Measurements from ENCODE around the gene SLC2A13.
"Not testable (repeated sequence)": the region's sequence is repeated elsewhere in the genome, so short reads cannot be mapped to it uniquely, and the experiment has no call there.

The SLC2A13 gene

DNA sequence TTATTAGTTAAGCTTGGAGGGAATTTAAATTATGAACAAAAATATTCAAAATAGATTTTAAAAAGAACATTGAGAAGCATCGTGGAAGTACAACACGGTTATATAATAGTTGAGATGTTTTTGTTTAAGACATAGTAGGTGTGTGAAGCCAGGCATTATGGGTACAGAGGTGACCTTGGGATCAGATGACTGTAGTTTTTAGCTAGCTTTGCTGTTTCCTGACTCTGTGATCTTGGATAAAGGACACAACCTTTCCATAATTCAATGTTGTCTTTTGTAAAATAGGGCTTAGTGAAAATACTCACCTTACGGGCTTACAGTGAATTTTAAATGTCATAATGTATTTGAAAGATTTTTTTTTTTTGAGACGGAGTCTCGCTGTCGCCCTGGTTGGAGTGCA, 239.7 kb downstream of the SLC2A13 start:
- H3K4me3 ChIP-seq (ENCODE audit: low read depth in 1 of 2, low read length in 2 of 2), result no peak overlapping the region

DNA sequence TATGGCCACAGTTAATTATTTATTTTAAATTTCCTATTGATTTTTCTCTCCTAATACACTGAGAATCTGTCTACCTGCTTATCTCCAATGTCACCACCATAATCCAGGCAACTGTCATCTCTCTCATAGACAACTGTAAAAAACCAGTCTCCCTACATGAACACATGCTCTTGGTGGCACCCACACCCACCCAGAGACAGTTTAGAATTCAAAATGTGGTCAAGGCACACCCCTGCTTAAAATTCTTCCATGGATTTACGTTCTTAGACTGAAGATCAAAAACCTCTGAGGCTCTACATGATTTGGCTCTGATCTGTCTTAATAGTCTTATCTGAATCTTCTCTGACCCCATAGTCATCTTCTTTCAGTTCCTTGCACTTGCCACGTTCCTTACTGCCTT, 245.2 kb downstream of the SLC2A13 start:
- Histone ChIP-seq H3K9me3 (ENCODE audit: control insufficient read depth in 1 of 2, low read length in 2 of 2) (no peaks in the 10 kb centered on the region), H3K27me3 (ENCODE audit: low read depth, low read length) (no peaks in the 10 kb centered on the region), H3K4me1 (ENCODE audit: control insufficient read depth in 1 of 2, insufficient read depth in 2 of 2, low read length in 2 of 2) (no peaks in the 10 kb centered on the region), H3K4me3 (ENCODE audit: low read depth in 1 of 2, low read length in 2 of 2) (no peak overlapping the region), H3K27ac (ENCODE audit: low read length) (no peak overlapping the region), H3K36me3 (ENCODE audit: control insufficient read depth in 1 of 2, insufficient read depth in 2 of 2, low read length in 2 of 2) (peaks cover 0 to 5% of the 10 kb centered on the region in 2 donors)

More for the DNA sequence above, 239.7 kb downstream of the SLC2A13 start:
- H3K27ac ChIP-seq (ENCODE audit: low read length), result no peak overlapping the region
- H3K27me3 ChIP-seq (ENCODE audit: low read depth, low read length), result no peaks in the 10 kb centered on the region
- H3K9me3 ChIP-seq (ENCODE audit: control insufficient read depth in 1 of 2, low read length in 2 of 2), result no peaks in the 10 kb centered on the region
- H3K36me3 ChIP-seq (ENCODE audit: control insufficient read depth in 1 of 2, insufficient read depth in 2 of 2, low read length in 2 of 2), result peaks cover 0 to 5% of the 10 kb centered on the region in 2 donors
- H3K4me1 ChIP-seq (ENCODE audit: control insufficient read depth in 1 of 2, insufficient read depth in 2 of 2, low read length in 2 of 2), result no peaks in the 10 kb centered on the region

DNA sequence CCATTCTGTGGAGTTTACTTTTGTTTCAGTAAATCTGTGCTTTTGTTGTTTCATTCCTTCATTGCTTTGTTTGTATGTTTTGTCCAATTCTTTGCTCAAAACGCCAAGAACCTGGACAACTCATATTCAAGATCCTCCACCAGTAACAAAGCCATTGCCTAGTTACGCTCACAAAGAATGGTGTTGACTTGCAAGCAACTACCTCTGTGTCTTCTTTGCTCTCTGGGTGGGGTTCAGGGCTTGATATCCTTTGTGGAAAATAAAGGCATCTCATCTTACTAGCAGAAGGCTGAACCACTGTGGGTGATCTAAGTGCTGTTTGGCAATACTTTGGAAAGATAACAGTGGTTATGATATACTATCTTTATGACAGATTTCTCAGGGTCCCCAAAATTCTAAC, 252.9 kb downstream of the SLC2A13 start:
- Histone ChIP-seq H3K4me3 (ENCODE audit: low read depth in 1 of 2, low read length in 2 of 2) (no peak overlapping the region), H3K9me3 (ENCODE audit: control insufficient read depth in 1 of 2, low read length in 2 of 2) (no peaks in the 10 kb centered on the region), H3K27me3 (ENCODE audit: low read depth, low read length) (no peaks in the 10 kb centered on the region), H3K27ac (ENCODE audit: low read length) (no peak overlapping the region), H3K36me3 (ENCODE audit: control insufficient read depth in 1 of 2, insufficient read depth in 2 of 2, low read length in 2 of 2) (no peaks in the 10 kb centered on the region), H3K4me1 (ENCODE audit: control insufficient read depth in 1 of 2, insufficient read depth in 2 of 2, low read length in 2 of 2) (no peaks in the 10 kb centered on the region)

DNA sequence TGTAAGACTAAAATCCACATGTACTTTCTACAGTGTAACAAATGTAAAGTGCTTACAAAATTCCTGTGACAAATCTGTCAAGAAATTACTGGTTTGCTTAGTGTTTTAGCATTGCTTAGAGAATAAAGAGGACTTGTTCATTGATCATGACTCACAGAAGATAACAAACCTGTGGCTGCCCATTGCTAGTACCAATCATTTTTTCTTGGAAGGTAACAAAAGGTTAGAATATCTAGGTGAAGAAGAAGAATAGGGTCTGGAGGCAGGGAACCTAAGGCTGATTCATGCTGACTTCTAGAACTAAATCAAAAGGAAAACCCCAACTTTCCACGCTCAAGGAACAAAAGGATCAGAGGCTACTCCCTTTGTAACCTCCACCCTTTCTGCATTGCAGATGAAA, 253.5 kb downstream of the SLC2A13 start:
- H3K9me3 ChIP-seq (ENCODE audit: control insufficient read depth in 1 of 2, low read length in 2 of 2), result no peaks in the 10 kb centered on the region
- no peaks in the 10 kb centered on the region for H3K4me1 ChIP-seq (ENCODE audit: control insufficient read depth in 1 of 2, insufficient read depth in 2 of 2, low read length in 2 of 2)
- H3K36me3 ChIP-seq (ENCODE audit: control insufficient read depth in 1 of 2, insufficient read depth in 2 of 2, low read length in 2 of 2), result no peaks in the 10 kb centered on the region
- H3K27me3 ChIP-seq (ENCODE audit: low read depth, low read length), result no peaks in the 10 kb centered on the region
- no peak overlapping the region for H3K4me3 ChIP-seq (ENCODE audit: low read depth in 1 of 2, low read length in 2 of 2)
- H3K27ac ChIP-seq (ENCODE audit: low read length), result no peak overlapping the region

DNA sequence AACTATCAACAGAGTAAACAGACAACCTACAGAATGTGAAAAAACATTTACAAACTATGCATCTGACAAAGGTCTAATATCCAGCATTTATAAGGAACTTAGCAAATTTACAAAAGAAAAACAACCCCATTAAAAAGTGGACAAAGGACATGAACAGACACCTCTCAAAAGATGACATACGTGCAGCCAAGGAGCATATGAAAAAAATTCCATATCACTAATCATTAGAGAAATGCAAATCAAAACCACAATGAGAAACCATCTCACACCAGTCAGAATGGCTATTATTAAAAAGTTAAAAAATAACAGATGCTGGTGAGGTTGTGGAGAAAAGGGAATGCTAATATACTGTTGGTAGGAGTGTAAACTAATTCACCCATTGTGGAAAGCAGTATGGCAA, 257.7 kb downstream of the SLC2A13 start:
- not testable (repeated sequence) for H3K36me3 ChIP-seq (ENCODE audit: control insufficient read depth in 1 of 2, insufficient read depth in 2 of 2, low read length in 2 of 2); H3K9me3 ChIP-seq (ENCODE audit: control insufficient read depth in 1 of 2, low read length in 2 of 2); H3K27me3 ChIP-seq (ENCODE audit: low read depth, low read length); H3K4me3 ChIP-seq (ENCODE audit: low read depth in 1 of 2, low read length in 2 of 2); H3K4me1 ChIP-seq (ENCODE audit: control insufficient read depth in 1 of 2, insufficient read depth in 2 of 2, low read length in 2 of 2); H3K27ac ChIP-seq (ENCODE audit: low read length)

DNA sequence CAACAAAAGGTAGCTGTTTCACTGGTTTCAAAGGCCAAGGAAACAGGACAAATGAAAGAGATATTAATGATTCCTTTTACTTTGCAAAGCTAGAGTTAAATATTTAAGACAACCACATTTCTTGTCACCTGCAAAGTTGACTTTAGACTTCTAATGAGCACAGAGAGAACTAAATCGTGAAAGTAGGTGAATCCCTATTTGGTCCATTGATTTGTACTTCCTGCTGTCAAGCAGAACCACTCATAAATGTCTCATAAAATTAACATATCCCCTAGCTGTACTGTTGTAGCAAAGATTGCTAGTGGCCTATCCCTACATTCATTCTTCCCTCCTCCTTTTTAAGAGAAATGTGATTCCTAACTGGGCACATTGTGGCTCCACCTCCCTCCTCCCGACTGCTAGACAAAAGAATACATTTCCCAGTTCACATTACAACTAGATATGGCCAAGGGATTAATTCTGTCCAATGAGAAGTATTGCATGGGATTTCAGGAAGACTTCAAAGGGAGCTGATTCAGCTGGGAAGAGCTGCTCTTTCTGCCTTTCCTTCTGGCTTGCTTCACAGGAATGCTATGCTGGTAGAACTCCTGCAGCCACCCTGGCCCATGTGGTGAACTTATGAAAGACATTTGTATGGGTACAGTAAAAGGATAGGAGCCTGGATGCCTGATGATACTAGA, 258.8 kb downstream of the SLC2A13 start:
- Histone ChIP-seq H3K4me3 (ENCODE audit: low read depth in 1 of 2, low read length in 2 of 2) (no peak overlapping the region), H3K36me3 (ENCODE audit: control insufficient read depth in 1 of 2, insufficient read depth in 2 of 2, low read length in 2 of 2) (no peaks in the 10 kb centered on the region), H3K4me1 (ENCODE audit: control insufficient read depth in 1 of 2, insufficient read depth in 2 of 2, low read length in 2 of 2) (no peaks in the 10 kb centered on the region), H3K27me3 (ENCODE audit: low read depth, low read length) (no peaks in the 10 kb centered on the region), H3K27ac (ENCODE audit: low read length) (no peak overlapping the region), H3K9me3 (ENCODE audit: control insufficient read depth in 1 of 2, low read length in 2 of 2) (no peaks in the 10 kb centered on the region)

DNA sequence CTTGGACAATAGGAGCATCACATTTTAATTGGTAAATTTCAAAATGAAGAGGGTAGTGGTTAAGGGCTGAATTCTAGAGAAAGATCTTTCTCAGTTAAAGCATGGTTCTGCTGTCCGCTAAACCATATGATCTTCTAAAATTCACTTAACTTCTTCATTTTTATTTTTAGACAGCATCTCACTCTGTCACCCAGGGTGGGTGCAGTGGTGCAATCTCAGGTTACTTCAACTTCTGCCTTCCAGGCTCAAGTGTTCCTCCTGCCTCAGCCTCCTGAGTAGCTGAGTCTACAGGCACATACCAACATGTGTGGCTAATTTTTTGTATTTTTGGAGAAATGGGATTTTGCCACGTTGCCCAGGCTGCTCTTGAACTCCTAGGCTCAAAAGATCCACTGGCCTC, 259.6 kb downstream of the SLC2A13 start:
- Histone ChIP-seq H3K36me3 (ENCODE audit: control insufficient read depth in 1 of 2, insufficient read depth in 2 of 2, low read length in 2 of 2) (no peaks in the 10 kb centered on the region), H3K9me3 (ENCODE audit: control insufficient read depth in 1 of 2, low read length in 2 of 2) (no peaks in the 10 kb centered on the region), H3K27ac (ENCODE audit: low read length) (no peak overlapping the region), H3K4me1 (ENCODE audit: control insufficient read depth in 1 of 2, insufficient read depth in 2 of 2, low read length in 2 of 2) (no peaks in the 10 kb centered on the region), H3K27me3 (ENCODE audit: low read depth, low read length) (no peaks in the 10 kb centered on the region), H3K4me3 (ENCODE audit: low read depth in 1 of 2, low read length in 2 of 2) (no peak overlapping the region)

DNA sequence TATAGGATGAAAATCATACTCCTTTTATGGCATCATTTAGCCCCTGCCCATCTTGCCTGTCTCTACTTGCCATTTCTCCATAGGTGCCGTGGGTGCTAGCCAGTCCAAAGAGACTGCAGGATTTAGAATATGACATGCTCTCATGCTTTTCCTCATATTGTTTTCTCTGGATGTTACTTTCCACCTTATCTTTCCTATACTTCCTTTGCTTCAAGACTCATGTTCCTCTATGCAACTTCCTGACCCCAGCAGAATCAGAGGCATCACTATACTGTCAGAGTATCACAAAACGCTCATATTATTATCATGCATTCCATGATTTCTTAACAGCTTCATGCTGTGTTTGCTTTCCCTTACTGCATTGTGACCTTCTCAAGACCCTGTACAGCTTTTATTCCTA, 265.5 kb downstream of the SLC2A13 start:
- Histone ChIP-seq H3K27ac (ENCODE audit: low read length) (no peak overlapping the region), H3K4me3 (ENCODE audit: low read depth in 1 of 2, low read length in 2 of 2) (no peak overlapping the region), H3K27me3 (ENCODE audit: low read depth, low read length) (no peaks in the 10 kb centered on the region), H3K36me3 (ENCODE audit: control insufficient read depth in 1 of 2, insufficient read depth in 2 of 2, low read length in 2 of 2) (peaks cover 0 to 5% of the 10 kb centered on the region in 2 donors), H3K4me1 (ENCODE audit: control insufficient read depth in 1 of 2, insufficient read depth in 2 of 2, low read length in 2 of 2) (no peaks in the 10 kb centered on the region), H3K9me3 (ENCODE audit: control insufficient read depth in 1 of 2, low read length in 2 of 2) (no peaks in the 10 kb centered on the region)

DNA sequence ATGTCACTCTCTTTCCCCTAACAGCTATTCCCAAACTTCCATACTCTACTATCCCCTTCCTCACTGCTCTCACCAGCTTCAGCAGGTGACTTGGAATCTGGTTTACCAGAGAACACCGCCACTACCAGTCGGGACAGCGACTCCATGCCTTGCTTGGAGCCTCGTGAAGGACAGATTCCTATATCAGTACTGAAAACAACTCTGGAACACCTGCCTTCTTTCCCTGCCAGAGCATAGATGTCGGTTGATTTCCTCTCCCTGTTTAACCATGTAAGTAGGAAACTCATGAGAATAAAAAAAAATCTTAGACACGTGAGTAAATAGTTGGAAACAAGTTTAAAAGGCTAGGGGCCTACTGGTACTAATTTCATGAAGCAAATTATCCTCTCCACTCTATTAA, 266.8 kb downstream of the SLC2A13 start:
- Histone ChIP-seq H3K4me3 (ENCODE audit: low read depth in 1 of 2, low read length in 2 of 2) (no peak overlapping the region), H3K4me1 (ENCODE audit: control insufficient read depth in 1 of 2, insufficient read depth in 2 of 2, low read length in 2 of 2) (no peaks in the 10 kb centered on the region), H3K9me3 (ENCODE audit: control insufficient read depth in 1 of 2, low read length in 2 of 2) (no peaks in the 10 kb centered on the region), H3K27ac (ENCODE audit: low read length) (no peak overlapping the region), H3K36me3 (ENCODE audit: control insufficient read depth in 1 of 2, insufficient read depth in 2 of 2, low read length in 2 of 2) (peaks cover 0 to 5% of the 10 kb centered on the region in 2 donors), H3K27me3 (ENCODE audit: low read depth, low read length) (no peaks in the 10 kb centered on the region)

DNA sequence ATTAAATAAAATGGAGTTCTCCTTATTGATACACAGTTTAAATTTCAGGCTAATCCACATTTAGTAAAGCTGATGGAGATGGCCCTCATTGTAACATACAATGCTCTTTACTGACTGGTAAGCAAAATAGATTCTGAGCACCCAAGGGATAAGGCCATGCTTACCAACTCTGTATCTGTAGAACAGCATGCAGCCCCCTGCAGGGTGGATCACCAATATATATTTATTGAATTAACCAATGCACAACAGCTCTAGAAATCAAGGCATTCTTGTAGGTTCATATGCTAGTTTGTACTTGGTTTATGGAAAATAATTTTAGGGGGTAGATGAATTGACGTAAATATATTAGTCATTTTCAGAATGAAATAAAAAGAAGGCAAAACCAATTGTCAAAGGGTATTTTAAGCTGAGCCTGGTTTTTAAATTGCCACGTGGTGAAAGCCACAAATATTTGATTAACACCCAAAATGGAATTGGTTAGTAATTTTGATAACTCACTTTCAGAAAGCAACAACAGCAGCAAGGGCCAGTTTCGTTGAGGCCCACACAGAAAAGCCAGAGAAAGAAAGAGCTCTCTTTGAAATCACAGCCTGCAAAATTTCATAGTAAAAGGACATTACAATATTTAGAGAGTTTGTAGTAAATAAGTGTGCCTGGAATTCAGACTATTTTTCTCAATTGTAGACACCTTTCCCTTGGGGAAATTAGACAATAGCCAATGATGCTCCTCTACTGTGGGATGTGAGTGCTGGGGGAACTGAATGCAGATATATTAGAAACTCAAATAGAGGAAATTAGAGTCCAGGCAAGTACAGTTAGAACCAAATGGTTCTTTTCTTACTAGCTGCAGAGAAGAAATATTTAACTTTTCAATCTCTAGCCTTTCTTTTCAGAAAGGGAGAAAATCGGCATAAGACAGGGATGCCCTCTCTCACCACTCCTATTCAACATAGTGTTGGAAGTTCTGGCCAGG, 270.1 kb downstream of the SLC2A13 start:
- Histone ChIP-seq H3K27ac (ENCODE audit: low read length) (no peak overlapping the region), H3K27me3 (ENCODE audit: low read depth, low read length) (no peaks in the 10 kb centered on the region), H3K4me1 (ENCODE audit: control insufficient read depth in 1 of 2, insufficient read depth in 2 of 2, low read length in 2 of 2) (no peaks in the 10 kb centered on the region), H3K36me3 (ENCODE audit: control insufficient read depth in 1 of 2, insufficient read depth in 2 of 2, low read length in 2 of 2) (peaks cover 0 to 5% of the 10 kb centered on the region in 2 donors), H3K4me3 (ENCODE audit: low read depth in 1 of 2, low read length in 2 of 2) (no peak overlapping the region), H3K9me3 (ENCODE audit: control insufficient read depth in 1 of 2, low read length in 2 of 2) (no peaks in the 10 kb centered on the region)

DNA sequence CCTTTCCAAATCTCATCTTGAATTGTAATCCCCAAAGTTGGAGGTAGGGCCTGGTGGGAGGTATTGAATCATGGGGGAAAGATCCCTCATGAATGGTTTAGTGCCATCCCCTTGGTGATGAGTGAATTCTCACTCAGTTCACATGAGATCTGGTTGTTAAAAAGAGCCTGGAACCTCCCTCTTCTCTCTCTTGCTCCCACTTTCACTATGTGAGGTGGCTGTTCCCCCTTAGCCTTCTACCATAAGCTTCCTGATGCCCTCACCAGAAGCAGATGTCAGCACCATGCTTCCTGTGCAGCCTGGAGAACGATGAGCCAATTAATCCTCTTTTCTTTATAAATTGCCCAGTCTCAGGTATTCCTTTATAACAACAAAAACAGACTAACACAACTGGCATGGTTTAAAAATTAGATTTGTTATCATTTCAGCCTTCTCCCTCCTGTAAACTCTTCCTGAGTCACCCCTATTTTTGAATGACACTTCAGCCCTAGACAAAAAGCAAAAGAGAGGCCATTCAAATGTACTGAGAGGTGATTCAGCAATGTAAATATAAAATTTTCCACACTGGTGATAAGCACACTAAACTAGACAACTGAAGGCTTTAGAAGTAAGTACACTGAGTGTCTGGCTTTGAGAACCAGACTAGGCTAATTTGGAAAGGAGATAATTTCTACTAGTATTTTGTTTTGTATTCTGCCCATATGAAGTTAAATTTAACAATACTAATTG, 274.1 kb downstream of the SLC2A13 start:
- Histone ChIP-seq H3K4me1 (ENCODE audit: control insufficient read depth in 1 of 2, insufficient read depth in 2 of 2, low read length in 2 of 2) (no peaks in the 10 kb centered on the region), H3K27ac (ENCODE audit: low read length) (no peak overlapping the region), H3K9me3 (ENCODE audit: control insufficient read depth in 1 of 2, low read length in 2 of 2) (no peaks in the 10 kb centered on the region), H3K4me3 (ENCODE audit: low read depth in 1 of 2, low read length in 2 of 2) (no peak overlapping the region), H3K36me3 (ENCODE audit: control insufficient read depth in 1 of 2, insufficient read depth in 2 of 2, low read length in 2 of 2) (peaks cover 0 to 8% of the 10 kb centered on the region in 2 donors), H3K27me3 (ENCODE audit: low read depth, low read length) (no peaks in the 10 kb centered on the region)

Data from muscle layer of duodenum (tissue), 2 donors.